Lower lobe of right lung (tissue), 2 donors: ENCODE measurements around the gene KRTAP9-4. TPM values are rescaled to one million over a fixed set of nuclear protein-coding genes. Genes with fewer than 3 reads are reported as not detected.
"Not testable (repeated sequence)": the region's sequence is repeated elsewhere in the genome, so short reads cannot be mapped to it uniquely, and the experiment has no call there.

ENCODE experiments used
- ATAC-seq, 2 donors: fragments of 200-7000 bp; cut with Tn5 transposase; one replicate each; pipeline ENCODE4 v1.9.1; 2020 to 2022; ENCODE audit warnings: mild to moderate bottlenecking in 2 of 2, moderate library complexity in 2 of 2
- DNase-seq: peaks from one replicate; pipeline ENCODE4 v3.0.0-alpha.2; 2020
- H3K27ac ChIP-seq: fragments of 200-600 bp; one replicate; pipeline ENCODE4 v1.8.0; 2022
- H3K27me3 ChIP-seq: fragments of 200-600 bp; one replicate; pipeline ENCODE4 v1.8.0; 2022; ENCODE audit warnings: low read depth
- H3K36me3 ChIP-seq: fragments of 200-600 bp; one replicate; pipeline ENCODE4 v1.8.0; 2022; ENCODE audit warnings: mild to moderate bottlenecking
- H3K4me1 ChIP-seq: fragments of 200-600 bp; one replicate; pipeline ENCODE4 v1.8.0; 2022
- H3K4me3 ChIP-seq: fragments of 200-600 bp; one replicate; pipeline ENCODE4 v1.8.0; 2022; ENCODE audit warnings: mild to moderate bottlenecking
- H3K9me3 ChIP-seq: fragments of 200-600 bp; one replicate; pipeline ENCODE4 v1.8.0; 2022
- CTCF ChIP-seq: fragments of 200-600 bp; IDR thresholded peaks from one replicate; pipeline ENCODE4 v1.8.0; 2022; ENCODE audit warnings: antibody characterized with exemption, mild to moderate bottlenecking
- intact Hi-C: fragments of 100-400 bp; cut with DNase I; formaldehyde crosslinking; loops from one replicate; pipeline ENCODE4 v1.11.0; 2022
- total RNA-seq: library from RNA; stranded (reverse); fragmentation: NEBNext Ultra II Directional; extraction: Animal tissue kit (Norgen Biotek cat#: 25700); gene quantifications from one replicate; pipeline ENCODE4 v1.2.1, GENCODE V29; 2021
- donor health status: DM: no; HTN: yes; CAD: no; lungs with severe emphysema.

Gene KRTAP9-4
- total RNA-seq, 1 donor from 2014 or later = not detected

GRCh38 chr17:41254861-41255260 lies 5.4 kb downstream of the KRTAP9-4 start:
- no peak overlapping the region for H3K4me3 ChIP-seq
- TF ChIP-seq CTCF = no peak
- H3K4me1 ChIP-seq = no peaks in the 10 kb centered on the region
- intact Hi-C loops = no loop called here
- no peaks in the 10 kb centered on the region for H3K9me3 ChIP-seq
- H3K27ac ChIP-seq = no peak overlapping the region
- H3K27me3 ChIP-seq = peaks cover 12% of the 10 kb centered on the region
- ATAC-seq (no peak), DNase-seq (no peak)
- no peaks in the 10 kb centered on the region for H3K36me3 ChIP-seq

GRCh38 chr17:41255381-41256290 lies 6.1 kb downstream of the KRTAP9-4 start, which contains the start of gene KRTAP9-9:
Gene KRTAP9-9, plus strand, starts transcription at chr17:41255384.
- H3K4me1 ChIP-seq, ATAC-seq, H3K4me3 ChIP-seq, DNase-seq, intact Hi-C loops, H3K27ac ChIP-seq, H3K36me3 ChIP-seq, H3K9me3 ChIP-seq: not testable (repeated sequence)
- peaks cover 16% of the 10 kb centered on the region for H3K27me3 ChIP-seq

- TF ChIP-seq CTCF = no peak
- Histone ChIP-seq H3K4me3 (no peak overlapping the region), H3K9me3 (no peaks in the 10 kb centered on the region), H3K27me3 (peaks cover 16% of the 10 kb centered on the region), H3K4me1 (no peaks in the 10 kb centered on the region), H3K36me3 (no peaks in the 10 kb centered on the region), H3K27ac (no peak overlapping the region)
- intact Hi-C loops = no loop called here
- DNase-seq (no peak), ATAC-seq (no peak)
These were observed 6.8 kb downstream of the KRTAP9-4 start for GRCh38 chr17:41256291-41256685.

GRCh38 chr17:41258406-41258805 lies 8.9 kb downstream of the KRTAP9-4 start:
- Histone ChIP-seq H3K4me3 (no peak overlapping the region), H3K36me3 (no peaks in the 10 kb centered on the region), H3K4me1 (no peaks in the 10 kb centered on the region), H3K27me3 (peaks cover 16% of the 10 kb centered on the region), H3K9me3 (no peaks in the 10 kb centered on the region), H3K27ac (no peak overlapping the region)
- intact Hi-C loops = no loop called here
- DNase-seq (no peak), ATAC-seq (no peak)
- TF ChIP-seq CTCF = no peak

GRCh38 chr17:41263212-41263611 lies 13.7 kb downstream of the KRTAP9-4 start:
- Histone ChIP-seq H3K27me3 (peaks cover 18% of the 10 kb centered on the region), H3K4me3 (no peak overlapping the region), H3K36me3 (no peaks in the 10 kb centered on the region), H3K9me3 (no peaks in the 10 kb centered on the region), H3K27ac (no peak overlapping the region), H3K4me1 (no peaks in the 10 kb centered on the region)
- TF ChIP-seq CTCF = no peak
- intact Hi-C loops = no loop called here
- DNase-seq = no peak
- ATAC-seq = no peak

- Histone ChIP-seq H3K27ac (no peak overlapping the region), H3K9me3 (no peaks in the 10 kb centered on the region), H3K36me3 (no peaks in the 10 kb centered on the region), H3K4me1 (no peaks in the 10 kb centered on the region), H3K27me3 (peaks cover 12% of the 10 kb centered on the region), H3K4me3 (no peak overlapping the region)
- DNase-seq (no peak), ATAC-seq (no peak)
- intact Hi-C loops = no loop called here
- TF ChIP-seq CTCF = no peak
These were observed 15.1 kb downstream of the KRTAP9-4 start for GRCh38 chr17:41264599-41264998.
